Measurements from ENCODE around the gene SV2C. TPM values are rescaled to one million over a fixed set of nuclear protein-coding genes. Genes with fewer than 3 reads are reported as not detected.

SV2C gene
- total RNA-seq, 2 donors from 2014 or later = 0.52 TPM; not detected in 1

GRCh38 chr5:76222318-76222717, 139.1 kb downstream of the SV2C start:
- Histone ChIP-seq H3K4me1 (no peaks in the 10 kb centered on the region), H3K27me3 (no peaks in the 10 kb centered on the region), H3K36me3 (replicated peaks in 1 of 2; ENCODE audit: insufficient read depth in 1 of 2, low read depth in 2 of 2) (no peaks in the 10 kb centered on the region), H3K27ac (no peak overlapping the region), H3K9me3 (no peaks in the 10 kb centered on the region), H3K4me3 (no peak overlapping the region)
- no peak for TF ChIP-seq CTCF (IDR thresholded peaks at IDR 0.05)
- TF ChIP-seq POLR2A (IDR thresholded peaks at IDR 0.05) = no peak
- ATAC-seq = no peak
- intact Hi-C loops (cut with DNase I) = no loop called here
- DNase-seq = no peak
- 76% methylated on average over 3 of the region's 3 CpGs for whole genome bisulfite sequencing, 2 donors

GRCh38 chr5:76223696-76224095, 140.5 kb downstream of the SV2C start:
- intact Hi-C loops (cut with DNase I) = no loop called here
- H3K9me3 ChIP-seq = no peaks in the 10 kb centered on the region
- H3K4me3 ChIP-seq = no peak overlapping the region
- no peaks in the 10 kb centered on the region for H3K36me3 ChIP-seq (replicated peaks in 1 of 2; ENCODE audit: insufficient read depth in 1 of 2, low read depth in 2 of 2)
- ATAC-seq (no peak), DNase-seq (no peak)
- TF ChIP-seq POLR2A (IDR thresholded peaks at IDR 0.05) (no peak), CTCF (IDR thresholded peaks at IDR 0.05) (no peak)
- H3K4me1 ChIP-seq = no peaks in the 10 kb centered on the region
- H3K27ac ChIP-seq = no peak overlapping the region
- no peaks in the 10 kb centered on the region for H3K27me3 ChIP-seq
- WGBS, 2 donors = 5 to 7% methylated on average over 2 of the region's 2 CpGs

GRCh38 chr5:76224898-76225297, 141.7 kb downstream of the SV2C start:
- intact Hi-C loops (cut with DNase I) = no loop called here
- Histone ChIP-seq H3K27me3 (no peaks in the 10 kb centered on the region), H3K36me3 (replicated peaks in 1 of 2; ENCODE audit: insufficient read depth in 1 of 2, low read depth in 2 of 2) (no peaks in the 10 kb centered on the region), H3K4me3 (no peak overlapping the region), H3K27ac (no peak overlapping the region), H3K9me3 (no peaks in the 10 kb centered on the region), H3K4me1 (no peaks in the 10 kb centered on the region)
- no peak for ATAC-seq
- 35 to 37% methylated on average over 1 of the region's 1 CpG for WGBS, 2 donors
- no peak for DNase-seq
- no peak for TF ChIP-seq POLR2A (IDR thresholded peaks at IDR 0.05)
- TF ChIP-seq CTCF (IDR thresholded peaks at IDR 0.05) = no peak

- no peak overlapping the region for H3K4me3 ChIP-seq
- TF ChIP-seq POLR2A (IDR thresholded peaks at IDR 0.05) = no peak
- no peak for TF ChIP-seq CTCF (IDR thresholded peaks at IDR 0.05)
- no peak for DNase-seq
- H3K4me1 ChIP-seq = no peaks in the 10 kb centered on the region
- no peaks in the 10 kb centered on the region for H3K27me3 ChIP-seq
- ATAC-seq = no peak
- no peak overlapping the region for H3K27ac ChIP-seq
- 71 to 80% methylated on average over 2 of the region's 2 CpGs for WGBS, 2 donors
- intact Hi-C loops (cut with DNase I) = no loop called here
- no peaks in the 10 kb centered on the region for H3K9me3 ChIP-seq
- H3K36me3 ChIP-seq (replicated peaks in 1 of 2; ENCODE audit: insufficient read depth in 1 of 2, low read depth in 2 of 2) = no peaks in the 10 kb centered on the region
Observed at GRCh38 chr5:76225336-76225735, 142.2 kb downstream of the SV2C start.

- no peak for ATAC-seq
- intact Hi-C loops (cut with DNase I) = no loop called here
- Histone ChIP-seq H3K27me3 (no peaks in the 10 kb centered on the region), H3K4me3 (no peak overlapping the region), H3K36me3 (replicated peaks in 1 of 2; ENCODE audit: insufficient read depth in 1 of 2, low read depth in 2 of 2) (no peaks in the 10 kb centered on the region), H3K4me1 (no peaks in the 10 kb centered on the region), H3K9me3 (no peaks in the 10 kb centered on the region), H3K27ac (no peak overlapping the region)
- no peak for DNase-seq
- no peak for TF ChIP-seq POLR2A (IDR thresholded peaks at IDR 0.05)
- TF ChIP-seq CTCF (IDR thresholded peaks at IDR 0.05) = no peak
- WGBS, 2 donors = 65 to 74% methylated on average over 3 of the region's 3 CpGs
Observed at GRCh38 chr5:76229900-76230299, 146.7 kb downstream of the SV2C start.
